Esophagus squamous epithelium (tissue), 5 donors: ENCODE measurements around the gene TMEM63C. TPM values are rescaled to one million over a fixed set of nuclear protein-coding genes. Genes with fewer than 3 reads are reported as not detected.

ENCODE experiments used
- DNase-seq: peaks from one replicate; lab custom pipeline; 2025; lab: John Stamatoyannopoulos, UW
- H3K27ac ChIP-seq, 4 donors: fragments of 200-600 bp; sonication (generic); one replicate each; pipeline ENCODE4 v1.5.1; 2016 to 2019; ENCODE audit warnings: mild to moderate bottlenecking in 1 of 4
- H3K27me3 ChIP-seq, 4 donors: fragments of 200-600 bp; sonication (generic); 1 replicate in 3 of 4; 2 replicates in 1 of 4; pipeline versions ENCODE4 v1.5.1 to v1.6.0; 2017 to 2021; ENCODE audit warnings: antibody characterized with exemption in 1 of 4
- H3K36me3 ChIP-seq, 3 donors: fragments of 200-600 bp; sonication (generic); one replicate each; pipeline ENCODE4 v1.5.1; 2016 to 2019
- H3K4me1 ChIP-seq, 3 donors: fragments of 200-600 bp; sonication (generic); one replicate each; pipeline ENCODE4 v1.5.1; 2017 to 2019
- H3K4me3 ChIP-seq, 4 donors: fragments of 200-600 bp; sonication (generic); 1 replicate in 3 of 4; 2 replicates in 1 of 4; pipeline ENCODE4 v1.5.1; 2016 to 2019; ENCODE audit warnings: mild to moderate bottlenecking in 2 of 4, moderate library complexity in 1 of 4
- H3K9me3 ChIP-seq, 3 donors: fragments of 200-600 bp; sonication (generic); one replicate each; pipeline ENCODE4 v1.5.1; 2016 to 2019
- CTCF ChIP-seq, 6 experiments: fragments of 450-650 bp in 4 of 6; fragments of 200-600 bp in 2 of 6; sonication (generic) in 2 of 6; IDR thresholded peaks; one replicate each; pipeline ENCODE4 v1.5.1; 2016 to 2019; ENCODE audit warnings: antibody characterized with exemption in 6 of 6, mild to moderate bottlenecking in 4 of 6, moderate library complexity in 4 of 6
- POLR2A ChIP-seq, 4 donors: fragments of 450-650 bp; IDR thresholded peaks; one replicate each; pipeline ENCODE4 v1.6.1; 2017; ENCODE audit warnings: antibody characterized with exemption in 4 of 4, mild to moderate bottlenecking in 4 of 4, moderate library complexity in 3 of 4
- WGBS, 2 donors: methylation state at CpG; one replicate each; pipeline ENCODE4 v1.1.5; 2018; 5-methylcytosine and 5-hydroxymethylcytosine counted together
- intact Hi-C: fragments of 100-400 bp; cut with DNase I; formaldehyde crosslinking; loops from one replicate; pipeline ENCODE4 v1.15.0; 2022
- total RNA-seq, 4 donors: library from RNA; depleted of rRNA; stranded (reverse); fragments of >200 nt; gene quantifications; one replicate each; pipeline ENCODE4 v1.1.0, GENCODE V29; 2016
- donor health status: DM: yes; HTN: yes; CAD: no.

TMEM63C gene
- total RNA-seq, 4 donors from 2014 or later = 5.2 to 18.6 (median 9.8) TPM

GRCh38 chr14:77241955-77242354 lies 60.4 kb downstream of the TMEM63C start:
- no peak for TF ChIP-seq CTCF (IDR thresholded peaks at IDR 0.05)
- no peak for TF ChIP-seq POLR2A (IDR thresholded peaks at IDR 0.05)
- H3K27ac ChIP-seq = no peak overlapping the region
- intact Hi-C loops = no loop called here
- no peaks in the 10 kb centered on the region for H3K4me1 ChIP-seq
- no peaks in the 10 kb centered on the region for H3K27me3 ChIP-seq
- peaks cover 0 to 21% (median 5%) of the 10 kb centered on the region in 3 donors for H3K36me3 ChIP-seq
- no peak overlapping the region for H3K4me3 ChIP-seq
- H3K9me3 ChIP-seq = no peaks in the 10 kb centered on the region
- DNase-seq = no peak
- 9 to 23% methylated on average over 1 of the region's 2 CpGs for WGBS, 2 donors

GRCh38 chr14:77242752-77243151 lies 61.2 kb downstream of the TMEM63C start:
- no peak for DNase-seq

GRCh38 chr14:77243853-77244252 lies 62.3 kb downstream of the TMEM63C start:
- no peaks in the 10 kb centered on the region for H3K27me3 ChIP-seq
- H3K27ac ChIP-seq = no peak overlapping the region
- no peaks in the 10 kb centered on the region for H3K4me1 ChIP-seq
- H3K4me3 ChIP-seq = no peak overlapping the region
- 76 to 82% methylated on average over 1 to 3 of the region's 4 CpGs for WGBS, 2 donors
- intact Hi-C loops = no loop called here
- H3K36me3 ChIP-seq = peaks cover 0 to 26% (median 5%) of the 10 kb centered on the region in 3 donors
- DNase-seq = no peak
- H3K9me3 ChIP-seq = no peaks in the 10 kb centered on the region
- TF ChIP-seq CTCF (IDR thresholded peaks at IDR 0.05) (no peak), POLR2A (IDR thresholded peaks at IDR 0.05) (no peak)

More at GRCh38 chr14:77242752-77243151, 61.2 kb downstream of the TMEM63C start:
- 52 to 70% methylated on average over 3 to 6 of the region's 12 CpGs for WGBS, 2 donors
- Histone ChIP-seq H3K27me3 (no peaks in the 10 kb centered on the region), H3K9me3 (no peaks in the 10 kb centered on the region), H3K36me3 (peaks cover 0 to 21% (median 5%) of the 10 kb centered on the region in 3 donors), H3K27ac (no peak overlapping the region), H3K4me1 (no peaks in the 10 kb centered on the region), H3K4me3 (no peak overlapping the region)
- TF ChIP-seq POLR2A (IDR thresholded peaks at IDR 0.05) (no peak), CTCF (IDR thresholded peaks at IDR 0.05) (no peak)
- intact Hi-C loops = no loop called here

- DNase-seq = no peak
- TF ChIP-seq CTCF (IDR thresholded peaks at IDR 0.05) (peak in 1 of 6 experiments; percentile 7), POLR2A (IDR thresholded peaks at IDR 0.05) (no peak)
- no peaks in the 10 kb centered on the region for H3K27me3 ChIP-seq
- WGBS, 2 donors = 68 to 83% methylated on average over 2 to 4 of the region's 4 CpGs
- H3K9me3 ChIP-seq = no peaks in the 10 kb centered on the region
- intact Hi-C loops = no loop called here
- no peak overlapping the region for H3K27ac ChIP-seq
- no peaks in the 10 kb centered on the region for H3K4me1 ChIP-seq
- no peak overlapping the region for H3K4me3 ChIP-seq
- peaks cover 0 to 40% (median 5%) of the 10 kb centered on the region in 3 donors for H3K36me3 ChIP-seq
Measured at GRCh38 chr14:77245820-77246219, 64.2 kb downstream of the TMEM63C start.

- intact Hi-C loops = no loop called here
- DNase-seq = no peak
- Histone ChIP-seq H3K36me3 (peaks cover 0 to 49% (median 5%) of the 10 kb centered on the region in 3 donors), H3K27me3 (no peaks in the 10 kb centered on the region), H3K9me3 (no peaks in the 10 kb centered on the region), H3K4me3 (no peak overlapping the region), H3K4me1 (no peaks in the 10 kb centered on the region), H3K27ac (no peak overlapping the region)
- WGBS, 2 donors = 82 to 94% methylated on average over 1 of the region's 1 CpG
- TF ChIP-seq CTCF (IDR thresholded peaks at IDR 0.05) (no peak), POLR2A (IDR thresholded peaks at IDR 0.05) (no peak)
Measured at GRCh38 chr14:77246784-77247183, 65.2 kb downstream of the TMEM63C start.
